ENCODE measurements around the gene CXXC1. TPM values are rescaled to one million over a fixed set of nuclear protein-coding genes. Genes with fewer than 3 reads are reported as not detected.

The CXXC1 gene
- total and polyA plus RNA-seq, 2 donors (not counting 1 experiment from before 2014, with no cell fraction given), result 19.4 to 32.9 TPM

GRCh38 chr18:50282521-50283335 lies 4.8 kb downstream of the CXXC1 start:
- Histone ChIP-seq H3K4me3 (replicated peaks in 1 of 4; ENCODE audit: control extremely low read depth in 1 of 4, insufficient read depth in 1 of 4, low read depth in 3 of 4, low read length in 4 of 4) (no peak overlapping the region), H3K9ac (ENCODE audit: insufficient read depth, low read length) (no peak overlapping the region), H3K4me2 (ENCODE audit: extremely low read depth, insufficient read depth, low read length) (peak overlapping the region; percentile 30), H3K4me1 (ENCODE audit: control insufficient read depth, extremely low read depth, insufficient read depth, low read length) (peaks cover 6% of the 10 kb centered on the region), H3K9me3 (ENCODE audit: control insufficient read depth, insufficient read depth, low read depth, low read length) (no peaks in the 10 kb centered on the region), H4K20me1 (ENCODE audit: control insufficient read depth, extremely low read depth, insufficient read depth, low read length) (no peaks in the 10 kb centered on the region), H3K27ac (ENCODE audit: insufficient read depth, low read length) (no peak overlapping the region), H2AFZ (ENCODE audit: low read length) (no peak overlapping the region), H3K79me2 (ENCODE audit: control insufficient read depth, insufficient read depth, low read length) (peaks cover 43% of the 10 kb centered on the region), H3K27me3 (ENCODE audit: control insufficient read depth, insufficient read depth, low read length) (no peaks in the 10 kb centered on the region), H3K36me3 (ENCODE audit: control insufficient read depth, insufficient read depth, low read length) (peaks cover 29% of the 10 kb centered on the region)
- no peak for TF ChIP-seq CTCF (conservative IDR thresholded peaks at IDR 0.05 in 1 of 2, IDR thresholded peaks at IDR 0.05 in 1 of 2; ENCODE audit: low read depth in 1 of 2, low read length in 2 of 2)
- TF ChIP-seq EZH2 (IDR thresholded peaks at IDR 0.05; ENCODE audit: low read length, missing control alignments), result no peak
- DNase-seq (ENCODE audit: low read depth in 2 of 2), result no peak

GRCh38 chr18:50281972-50282520 lies 5.4 kb downstream of the CXXC1 start:
- peak overlapping the region; percentile 69 for H2AFZ ChIP-seq (ENCODE audit: low read length)
- peak overlapping the region; percentile 92 for H3K27ac ChIP-seq (ENCODE audit: insufficient read depth, low read length)
- peak overlapping the region; percentile 30 for H3K4me2 ChIP-seq (ENCODE audit: extremely low read depth, insufficient read depth, low read length)
- no peak for TF ChIP-seq CTCF (conservative IDR thresholded peaks at IDR 0.05 in 1 of 2, IDR thresholded peaks at IDR 0.05 in 1 of 2; ENCODE audit: low read depth in 1 of 2, low read length in 2 of 2)
- no peak for TF ChIP-seq EZH2 (IDR thresholded peaks at IDR 0.05; ENCODE audit: low read length, missing control alignments)
- peaks cover 6% of the 10 kb centered on the region for H3K4me1 ChIP-seq (ENCODE audit: control insufficient read depth, extremely low read depth, insufficient read depth, low read length)
- H3K27me3 ChIP-seq (ENCODE audit: control insufficient read depth, insufficient read depth, low read length), result no peaks in the 10 kb centered on the region
- H3K79me2 ChIP-seq (ENCODE audit: control insufficient read depth, insufficient read depth, low read length), result peaks cover 41% of the 10 kb centered on the region
- no peaks in the 10 kb centered on the region for H3K9me3 ChIP-seq (ENCODE audit: control insufficient read depth, insufficient read depth, low read depth, low read length)
- no peak for DNase-seq (ENCODE audit: low read depth in 2 of 2)
- peaks cover 29% of the 10 kb centered on the region for H3K36me3 ChIP-seq (ENCODE audit: control insufficient read depth, insufficient read depth, low read length)
- peak overlapping the region; percentile 81 for H3K9ac ChIP-seq (ENCODE audit: insufficient read depth, low read length)
- peak overlapping the region; percentile 91 to 100 (median 96) for H3K4me3 ChIP-seq (replicated peaks in 1 of 4; ENCODE audit: control extremely low read depth in 1 of 4, insufficient read depth in 1 of 4, low read depth in 3 of 4, low read length in 4 of 4)
- no peaks in the 10 kb centered on the region for H4K20me1 ChIP-seq (ENCODE audit: control insufficient read depth, extremely low read depth, insufficient read depth, low read length)

- peak within 1 kb of the TSS; percentile 92 for H3K27ac ChIP-seq (ENCODE audit: insufficient read depth, low read length)
- DNase-seq (ENCODE audit: low read depth in 2 of 2), result peak; percentile 99
- no peaks in the 10 kb centered on the region for H3K27me3 ChIP-seq (ENCODE audit: control insufficient read depth, insufficient read depth, low read length)
- H3K36me3 ChIP-seq (ENCODE audit: control insufficient read depth, insufficient read depth, low read length), result peaks cover 35% of the 10 kb centered on the region
- H3K9me3 ChIP-seq (ENCODE audit: control insufficient read depth, insufficient read depth, low read depth, low read length), result no peaks in the 10 kb centered on the region
- H3K4me3 ChIP-seq (replicated peaks in 1 of 4; ENCODE audit: control extremely low read depth in 1 of 4, insufficient read depth in 1 of 4, low read depth in 3 of 4, low read length in 4 of 4), result peak within 1 kb of the TSS; percentile 91 to 100 (median 96)
- TF ChIP-seq EZH2 (IDR thresholded peaks at IDR 0.05; ENCODE audit: low read length, missing control alignments) (no peak), CTCF (conservative IDR thresholded peaks at IDR 0.05 in 1 of 2, IDR thresholded peaks at IDR 0.05 in 1 of 2; ENCODE audit: low read depth in 1 of 2, low read length in 2 of 2) (peak in 1 of 2 donors; percentile 26)
- H3K9ac ChIP-seq (ENCODE audit: insufficient read depth, low read length), result peak within 1 kb of the TSS; percentile 85
- peak within 1 kb of the TSS; percentile 94 for H2AFZ ChIP-seq (ENCODE audit: low read length)
- H4K20me1 ChIP-seq (ENCODE audit: control insufficient read depth, extremely low read depth, insufficient read depth, low read length), result no peaks in the 10 kb centered on the region
- H3K79me2 ChIP-seq (ENCODE audit: control insufficient read depth, insufficient read depth, low read length), result peaks cover 35% of the 10 kb centered on the region
- H3K4me1 ChIP-seq (ENCODE audit: control insufficient read depth, extremely low read depth, insufficient read depth, low read length), result peaks cover 6% of the 10 kb centered on the region
- H3K4me2 ChIP-seq (ENCODE audit: extremely low read depth, insufficient read depth, low read length), result peak within 1 kb of the TSS; percentile 67
These were observed 6.1 kb downstream of the CXXC1 start, which contains the start of gene MBD1 for GRCh38 chr18:50281295-50281971. TSS of gene MBD1 (minus strand) at chr18:50281523. CDS start at chr18:50279992, 1,531 bp downstream.

All from fibroblast of lung (primary cell).